ENCODE measurements around the gene PIBF1. TPM values are rescaled to one million over a fixed set of nuclear protein-coding genes. Genes with fewer than 3 reads are reported as not detected.
"Not testable (repeated sequence)": the region's sequence is repeated elsewhere in the genome, so short reads cannot be mapped to it uniquely, and the experiment has no call there.

PIBF1 gene
- total RNA-seq, 2 donors from 2014 or later: 20.7 to 27.7 TPM

- Mint-ChIP-seq H3K36me3 (ENCODE audit: low read depth) (no peaks in the 10 kb centered on the region), H3K4me1 (no peaks in the 10 kb centered on the region), H3K9me3 (no peaks in the 10 kb centered on the region), H3K4me3 (no peak overlapping the region), H3K27me3 (no peaks in the 10 kb centered on the region), H3K27ac (no peak overlapping the region)
- ATAC-seq (replicated peaks): no peak
Measured at GRCh38 chr13:73039201-73040108, 257.5 kb downstream of the PIBF1 start.

GRCh38 chr13:73040484-73040883 lies 258.6 kb downstream of the PIBF1 start:
- Mint-ChIP-seq H3K27ac (no peak overlapping the region), H3K4me1 (no peaks in the 10 kb centered on the region), H3K27me3 (no peaks in the 10 kb centered on the region), H3K9me3 (no peaks in the 10 kb centered on the region), H3K4me3 (no peak overlapping the region), H3K36me3 (ENCODE audit: low read depth) (no peaks in the 10 kb centered on the region)
- ATAC-seq (replicated peaks): no peak

GRCh38 chr13:73040968-73041596 lies 259.1 kb downstream of the PIBF1 start:
- H3K9me3 Mint-ChIP-seq: no peaks in the 10 kb centered on the region
- H3K36me3 Mint-ChIP-seq (ENCODE audit: low read depth): no peaks in the 10 kb centered on the region
- ATAC-seq (replicated peaks): no peak
- H3K27ac Mint-ChIP-seq: no peak overlapping the region
- H3K4me3 Mint-ChIP-seq: no peak overlapping the region
- H3K4me1 Mint-ChIP-seq: no peaks in the 10 kb centered on the region
- no peaks in the 10 kb centered on the region for H3K27me3 Mint-ChIP-seq

GRCh38 chr13:73045031-73045430 lies 263.1 kb downstream of the PIBF1 start:
- ATAC-seq (replicated peaks): no peak
- Mint-ChIP-seq H3K4me3 (no peak overlapping the region), H3K27me3 (no peaks in the 10 kb centered on the region), H3K27ac (no peak overlapping the region), H3K4me1 (no peaks in the 10 kb centered on the region), H3K36me3 (ENCODE audit: low read depth) (no peaks in the 10 kb centered on the region), H3K9me3 (no peaks in the 10 kb centered on the region)

- not testable (repeated sequence) for H3K4me1 Mint-ChIP-seq; H3K27me3 Mint-ChIP-seq; H3K36me3 Mint-ChIP-seq (ENCODE audit: low read depth); H3K9me3 Mint-ChIP-seq; H3K4me3 Mint-ChIP-seq; ATAC-seq (replicated peaks); H3K27ac Mint-ChIP-seq
Measured at GRCh38 chr13:73048615-73049014, 266.7 kb downstream of the PIBF1 start.

GRCh38 chr13:73054712-73055111 lies 272.8 kb downstream of the PIBF1 start:
- H3K27me3 Mint-ChIP-seq: peaks cover 19% of the 10 kb centered on the region
- no peaks in the 10 kb centered on the region for H3K9me3 Mint-ChIP-seq
- no peak overlapping the region for H3K27ac Mint-ChIP-seq
- H3K4me3 Mint-ChIP-seq: no peak overlapping the region
- H3K4me1 Mint-ChIP-seq: peaks cover 6% of the 10 kb centered on the region
- ATAC-seq (replicated peaks): no peak
- H3K36me3 Mint-ChIP-seq (ENCODE audit: low read depth): peaks cover 5% of the 10 kb centered on the region

- H3K9me3 Mint-ChIP-seq: no peaks in the 10 kb centered on the region
- H3K4me3 Mint-ChIP-seq: no peak overlapping the region
- H3K27me3 Mint-ChIP-seq: peaks cover 19% of the 10 kb centered on the region
- H3K4me1 Mint-ChIP-seq: peaks cover 10% of the 10 kb centered on the region
- H3K36me3 Mint-ChIP-seq (ENCODE audit: low read depth): peaks cover 5% of the 10 kb centered on the region
- H3K27ac Mint-ChIP-seq: no peak overlapping the region
- no peak for ATAC-seq (replicated peaks)
Measured at GRCh38 chr13:73055813-73056564, 274.1 kb downstream of the PIBF1 start.

- Mint-ChIP-seq H3K4me1 (peaks cover 10% of the 10 kb centered on the region), H3K36me3 (ENCODE audit: low read depth) (peaks cover 5% of the 10 kb centered on the region), H3K27me3 (peaks cover 19% of the 10 kb centered on the region), H3K9me3 (no peaks in the 10 kb centered on the region), H3K27ac (no peak overlapping the region), H3K4me3 (no peak overlapping the region)
- ATAC-seq (replicated peaks): no peak
Measured at GRCh38 chr13:73056565-73056962, 274.6 kb downstream of the PIBF1 start.

- Mint-ChIP-seq H3K27me3 (peaks cover 19% of the 10 kb centered on the region), H3K4me3 (peak overlapping the region; percentile 89), H3K27ac (no peak overlapping the region), H3K9me3 (no peaks in the 10 kb centered on the region), H3K4me1 (peaks cover 10% of the 10 kb centered on the region), H3K36me3 (ENCODE audit: low read depth) (peaks cover 12% of the 10 kb centered on the region)
- no peak for ATAC-seq (replicated peaks)
Measured at GRCh38 chr13:73057284-73058063, 275.5 kb downstream of the PIBF1 start.

- peaks cover 12% of the 10 kb centered on the region for H3K36me3 Mint-ChIP-seq (ENCODE audit: low read depth)
- H3K27ac Mint-ChIP-seq: no peak overlapping the region
- H3K4me1 Mint-ChIP-seq: peaks cover 10% of the 10 kb centered on the region
- H3K27me3 Mint-ChIP-seq: peaks cover 19% of the 10 kb centered on the region
- no peak for ATAC-seq (replicated peaks)
- peak overlapping the region; percentile 89 for H3K4me3 Mint-ChIP-seq
- no peaks in the 10 kb centered on the region for H3K9me3 Mint-ChIP-seq
Measured at GRCh38 chr13:73058064-73058313, 276.1 kb downstream of the PIBF1 start.

GRCh38 chr13:73058432-73058735 lies 276.5 kb downstream of the PIBF1 start:
- peak; percentile 13 for ATAC-seq (replicated peaks)
- peak overlapping the region; percentile 89 for H3K4me3 Mint-ChIP-seq
- peaks cover 10% of the 10 kb centered on the region for H3K4me1 Mint-ChIP-seq
- peaks cover 12% of the 10 kb centered on the region for H3K36me3 Mint-ChIP-seq (ENCODE audit: low read depth)
- H3K9me3 Mint-ChIP-seq: no peaks in the 10 kb centered on the region
- peaks cover 19% of the 10 kb centered on the region for H3K27me3 Mint-ChIP-seq
- peak overlapping the region; percentile 48 for H3K27ac Mint-ChIP-seq

- Mint-ChIP-seq H3K4me3 (peak within 1 kb of the TSS; percentile 89), H3K36me3 (ENCODE audit: low read depth) (peaks cover 13% of the 10 kb centered on the region), H3K27ac (peak within 1 kb of the TSS; percentile 48), H3K9me3 (no peaks in the 10 kb centered on the region), H3K4me1 (peaks cover 10% of the 10 kb centered on the region), H3K27me3 (peaks cover 19% of the 10 kb centered on the region)
- ATAC-seq (replicated peaks): peak; percentile 98
Measured at GRCh38 chr13:73058736-73059459, 277.0 kb downstream of the PIBF1 start, which contains the start of gene KLF5. TSS of gene KLF5 (plus strand) at chr13:73059005. CDS start at chr13:73059328, 323 bp downstream.

- Mint-ChIP-seq H3K4me3 (peak overlapping the region; percentile 73), H3K27me3 (peaks cover 17% of the 10 kb centered on the region), H3K9me3 (no peaks in the 10 kb centered on the region), H3K4me1 (peaks cover 10% of the 10 kb centered on the region), H3K27ac (no peak overlapping the region), H3K36me3 (ENCODE audit: low read depth) (peaks cover 21% of the 10 kb centered on the region)
- peak; percentile 34 for ATAC-seq (replicated peaks)
Measured at GRCh38 chr13:73059460-73060250, 277.7 kb downstream of the PIBF1 start.

Measured in activated T-helper 17 cell treated with anti-CD3 and anti-CD28 coated beads, Interleukin-2, amount 50 U/mL, for 72 hours (primary cell).